Erythroblast (primary cell): ENCODE results near the gene HP1BP3.

Experiments
- DNase-seq, 2 experiments: peaks; one replicate each; lab custom pipeline; 2025; lab: John Stamatoyannopoulos, UW
- GATA1 ChIP-seq: IDR thresholded peaks from 2 replicates; pipeline ENCODE4 v1.6.1; 2011; ENCODE audit warnings: low read depth, mild to moderate bottlenecking, control low read depth, low read length, moderate library complexity
- POLR2A ChIP-seq: IDR thresholded peaks from 2 replicates; pipeline ENCODE4 v1.6.1; 2011; ENCODE audit warnings: mild to moderate bottlenecking, low read length

Gene HP1BP3

DNA sequence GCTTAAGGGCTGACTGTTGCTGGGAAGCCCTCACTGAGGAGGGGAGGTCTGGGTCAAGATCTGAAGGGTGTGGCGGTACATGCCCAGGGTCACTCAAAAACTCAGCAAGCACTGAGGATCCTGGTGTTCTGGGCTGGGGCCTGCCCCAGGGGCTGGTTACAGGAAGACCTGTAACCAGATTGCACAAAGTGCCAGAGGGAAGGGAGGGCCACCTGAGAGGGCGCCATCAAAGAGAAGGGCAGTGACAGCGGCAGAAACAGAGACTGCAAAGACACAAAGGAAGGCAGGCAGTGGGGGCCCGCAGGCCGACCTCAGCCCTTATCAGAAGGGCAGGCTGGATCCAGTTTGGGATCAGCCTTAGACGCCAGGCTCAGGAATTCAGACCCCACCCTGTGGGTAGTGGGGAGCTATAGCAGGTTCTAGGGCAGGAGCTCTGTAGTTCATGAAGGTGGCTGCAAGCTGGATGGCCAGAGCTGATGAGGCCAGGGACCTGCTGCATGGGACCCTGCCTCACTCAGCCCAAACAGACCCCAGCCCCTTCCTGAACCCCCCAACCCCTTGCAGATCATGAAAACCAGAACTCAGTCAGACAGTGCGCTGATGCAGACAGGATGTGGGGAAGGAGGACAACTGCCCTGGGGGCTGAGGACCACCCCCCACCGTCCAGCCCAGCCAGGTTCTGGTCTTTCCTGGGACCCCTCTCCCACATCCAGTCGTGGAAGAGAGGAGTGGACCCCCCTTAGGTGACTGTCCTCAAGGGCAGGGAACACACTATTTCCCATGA lies 58.5 kb downstream of the HP1BP3 start:
- DNase-seq = no peak
- no peak for TF ChIP-seq GATA1
- no peak for TF ChIP-seq POLR2A

- peak; percentile 30 to 43 for DNase-seq
- TF ChIP-seq GATA1 (no peak), POLR2A (no peak)
These were observed 59.3 kb downstream of the HP1BP3 start for GRCh38 chr1:20727746-20728316.

DNA sequence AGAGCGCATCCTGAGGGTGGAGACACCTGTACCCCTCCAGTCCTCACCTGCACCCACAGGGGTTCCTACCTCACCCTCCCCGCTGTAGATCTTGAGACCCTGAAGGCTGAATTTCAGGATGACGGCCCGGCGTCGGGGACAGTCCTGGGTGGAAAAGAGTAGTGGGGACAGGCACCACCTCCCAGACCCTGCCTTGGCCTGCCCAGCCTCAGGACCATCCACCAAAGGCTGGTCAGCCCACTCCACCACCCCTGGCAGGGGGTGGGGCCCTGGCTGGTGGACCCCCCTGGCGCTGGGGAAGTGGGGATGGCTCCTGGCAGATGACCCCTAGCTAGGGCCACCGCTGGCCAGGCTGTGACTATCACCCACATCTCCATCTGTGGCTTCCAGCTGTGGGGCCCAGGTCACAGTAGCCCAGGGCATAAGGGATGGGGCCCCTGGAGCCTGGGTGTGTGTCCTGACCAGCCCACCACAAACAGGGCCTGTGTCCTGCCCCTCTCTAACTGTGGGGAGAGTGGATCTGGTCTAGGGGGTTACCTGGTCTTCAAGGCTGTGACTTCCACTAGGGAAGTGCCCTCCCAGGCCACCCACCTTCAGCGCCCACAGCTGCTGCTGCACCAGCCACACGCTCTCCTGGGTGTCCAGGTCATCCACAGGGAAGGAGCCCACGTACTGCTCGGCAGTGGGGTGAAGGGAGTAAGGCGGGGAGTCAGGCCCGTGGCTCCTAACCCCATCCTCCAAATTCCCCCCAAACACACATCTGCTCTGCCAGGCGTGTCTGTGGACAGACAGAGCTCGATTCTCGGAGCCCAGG lies 60.0 kb downstream of the HP1BP3 start:
- DNase-seq = no peak
- no peak for TF ChIP-seq POLR2A
- TF ChIP-seq GATA1 = no peak

DNA sequence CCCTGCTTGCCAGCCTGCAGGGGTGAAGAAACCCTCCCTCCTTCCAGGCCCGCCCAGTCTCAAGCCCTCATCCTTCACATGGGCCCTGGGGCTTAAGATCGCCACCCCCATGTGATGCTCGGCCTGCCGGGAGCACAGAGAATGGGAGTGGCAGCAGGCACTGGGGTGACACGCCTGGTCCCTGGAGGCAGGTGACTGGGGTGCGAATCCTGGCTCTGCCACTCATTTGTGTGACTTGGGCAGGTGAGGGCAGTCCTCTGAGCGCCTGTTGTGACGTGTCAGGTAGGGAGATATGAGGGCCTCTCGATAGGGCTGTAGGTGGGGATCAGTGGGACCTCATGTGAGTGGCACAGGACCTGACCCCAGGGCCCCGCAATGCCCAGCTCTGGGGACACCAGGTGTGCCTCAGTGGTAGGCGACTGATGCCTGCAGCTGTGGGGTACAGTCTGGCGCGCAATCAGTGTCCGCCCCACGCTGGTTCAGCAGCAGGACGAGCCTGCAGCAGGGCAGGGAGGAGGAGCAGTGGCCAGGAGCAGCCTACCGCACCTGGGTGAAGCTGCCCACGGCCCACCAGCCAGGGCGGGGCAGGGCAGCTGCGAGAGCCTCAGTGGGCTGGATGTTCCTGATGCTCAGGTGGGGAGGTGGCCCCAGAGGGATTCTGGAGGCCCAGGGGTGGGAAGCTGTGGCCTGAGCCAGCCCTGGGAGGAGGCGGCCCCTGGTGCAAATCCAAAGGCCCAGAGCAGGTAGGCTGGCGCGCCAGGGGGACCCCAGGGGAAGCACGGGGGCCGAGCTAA lies 60.8 kb downstream of the HP1BP3 start:
- DNase-seq = no peak
- TF ChIP-seq POLR2A = no peak
- no peak for TF ChIP-seq GATA1

GRCh38 chr1:20725189-20726117 lies 61.7 kb downstream of the HP1BP3 start:
- TF ChIP-seq GATA1 (no peak), POLR2A (no peak)

DNA sequence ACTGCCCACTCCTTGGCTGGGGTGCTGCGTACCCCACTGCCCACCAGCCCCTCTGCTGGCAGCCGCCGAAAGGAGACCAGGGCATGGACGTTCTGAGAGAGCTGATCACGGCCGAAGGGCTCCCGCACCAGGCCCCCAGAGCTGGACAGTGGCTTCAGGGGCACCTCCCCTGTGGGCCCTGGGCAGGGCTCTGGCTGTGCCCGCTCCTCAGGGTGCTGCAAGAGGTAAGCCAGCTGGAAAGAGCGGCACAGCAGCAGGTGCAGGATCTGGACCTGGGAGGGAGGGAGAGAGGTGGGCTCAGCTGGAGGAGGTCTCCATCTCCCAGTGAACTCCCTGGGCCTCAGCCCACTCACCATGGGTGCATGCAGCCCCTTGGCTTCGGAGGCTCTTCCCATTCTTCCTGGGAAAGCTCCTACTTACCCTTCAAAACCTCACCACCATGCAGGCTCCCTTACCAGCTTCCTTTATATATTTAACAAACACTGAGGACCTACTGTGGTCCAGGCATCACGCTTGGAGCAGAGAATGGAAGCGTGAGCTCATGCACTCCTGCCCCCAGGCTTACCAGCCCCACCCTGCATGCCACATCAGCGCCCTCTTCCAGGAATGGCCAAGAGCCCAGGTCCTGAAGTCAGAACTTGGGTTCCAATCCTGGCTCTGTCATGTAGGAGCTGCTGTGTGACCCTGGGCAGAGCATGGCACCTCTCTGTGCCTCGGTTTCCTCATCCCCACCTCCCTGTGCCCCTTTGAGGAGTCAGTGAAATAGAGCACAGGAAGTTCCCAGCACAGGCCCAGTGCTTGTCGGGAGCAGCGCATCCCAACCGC lies 62.5 kb downstream of the HP1BP3 start:
- no peak for DNase-seq
- TF ChIP-seq POLR2A (no peak), GATA1 (no peak)

More at GRCh38 chr1:20725189-20726117, 61.7 kb downstream of the HP1BP3 start:
- peak in 1 of 2 experiments; percentile 20 for DNase-seq

DNA sequence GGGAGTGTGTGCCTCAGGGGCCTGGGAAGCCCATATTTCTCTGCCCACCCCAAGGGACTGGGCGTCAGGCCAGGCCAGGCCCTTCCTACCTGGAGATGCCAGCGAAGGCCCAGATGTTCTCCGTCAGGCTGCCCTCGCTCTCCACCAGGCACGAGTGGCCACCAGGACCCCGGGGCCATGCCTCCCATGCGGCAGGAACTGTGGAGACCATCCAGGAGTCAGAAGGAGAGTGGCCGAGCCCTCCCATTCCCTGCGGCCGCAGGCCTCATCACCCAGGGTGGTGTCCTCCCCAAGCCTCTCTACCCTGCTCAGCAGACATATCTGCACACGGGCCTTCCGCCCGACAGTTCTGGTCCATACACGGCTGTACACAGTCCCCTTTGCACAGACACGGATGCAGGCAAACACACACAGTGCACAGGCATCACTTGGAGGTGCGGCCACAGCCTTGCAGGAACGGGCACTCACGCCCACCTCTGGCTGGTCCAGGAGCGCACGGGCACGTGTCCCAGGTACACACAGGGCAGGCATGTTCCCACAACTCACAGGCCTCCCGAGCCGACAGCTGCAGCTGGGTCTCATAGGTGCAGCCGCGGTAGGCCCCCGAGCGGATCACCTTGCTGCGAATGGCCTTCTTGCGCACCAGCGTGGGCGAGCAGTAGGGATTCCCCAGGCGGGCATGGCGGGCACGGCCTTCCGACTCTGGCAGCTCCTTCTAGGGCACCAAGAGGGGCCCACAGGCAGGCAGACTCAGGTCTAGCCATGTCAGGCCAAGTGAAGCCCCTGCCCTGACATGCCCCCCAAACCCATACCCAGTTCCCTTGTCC lies 63.4 kb downstream of the HP1BP3 start:
- TF ChIP-seq GATA1 = no peak
- TF ChIP-seq POLR2A = no peak
- DNase-seq = no peak

DNA sequence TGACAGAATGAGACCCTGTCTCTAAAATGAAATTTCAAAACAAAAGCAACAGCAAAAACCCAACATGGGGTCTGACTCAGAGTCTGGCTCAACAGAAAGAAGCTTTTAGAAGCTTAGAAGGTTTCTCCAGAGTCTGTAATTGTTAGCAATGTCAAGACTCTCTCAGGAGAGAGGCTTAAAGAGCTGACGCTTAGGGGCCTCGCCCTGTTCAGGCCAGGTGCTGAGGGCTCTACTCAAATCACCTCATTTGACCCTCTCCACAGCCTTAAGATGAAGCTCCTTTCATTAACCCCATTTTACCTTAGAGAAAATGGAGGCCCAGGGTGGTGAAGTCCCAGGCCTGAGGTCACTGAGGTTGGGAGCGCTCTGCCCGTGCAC lies 64.0 kb downstream of the HP1BP3 start:
- DNase-seq = no peak
- TF ChIP-seq POLR2A = no peak
- TF ChIP-seq GATA1 = no peak

DNA sequence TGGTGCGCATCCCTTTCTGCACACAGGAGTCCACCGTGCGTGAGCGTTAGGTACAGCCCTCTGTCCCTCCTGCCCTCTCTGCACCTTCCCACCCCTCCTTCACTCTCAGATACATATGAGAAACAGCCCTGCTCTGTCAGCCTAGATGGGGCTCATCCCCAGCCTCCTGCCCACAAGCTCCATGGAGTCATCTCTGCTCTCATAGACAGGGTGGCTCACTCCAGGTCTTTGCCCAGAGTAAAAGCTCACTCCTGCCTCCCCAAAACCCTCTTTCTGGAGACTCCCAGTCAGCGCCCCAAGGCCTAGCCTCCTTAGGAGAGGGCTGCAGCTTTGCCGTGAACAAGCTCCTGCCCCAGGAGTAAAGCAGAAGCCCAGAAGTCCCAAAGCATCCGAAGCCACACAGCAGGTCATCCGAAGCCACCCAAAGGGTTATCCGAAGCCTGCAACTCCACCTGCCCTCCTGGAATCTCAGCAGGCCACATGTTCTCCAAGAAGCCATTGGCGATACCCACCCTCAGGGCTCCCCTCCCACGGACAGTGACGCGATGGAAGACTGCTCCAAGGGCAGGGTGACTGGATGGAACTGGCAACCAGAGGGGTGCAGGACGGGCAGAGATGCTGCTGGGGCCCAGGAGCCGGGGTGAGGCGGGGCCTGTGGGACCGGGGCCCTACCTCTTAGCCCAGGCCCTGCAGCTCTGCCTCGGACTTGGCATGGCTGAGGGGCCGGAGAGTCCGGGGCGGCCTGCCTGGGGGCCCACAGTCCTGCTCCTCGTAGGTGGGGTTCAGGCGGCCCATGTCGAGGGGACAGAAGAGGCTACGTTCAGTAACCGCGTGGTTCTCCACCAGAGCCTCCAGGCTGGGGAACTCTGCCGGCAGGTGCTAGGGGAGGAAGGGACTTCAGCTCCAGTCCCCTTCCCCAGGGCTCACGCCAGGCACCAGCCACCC lies 65.7 kb downstream of the HP1BP3 start:
- DNase-seq = no peak
- no peak for TF ChIP-seq GATA1

DNA sequence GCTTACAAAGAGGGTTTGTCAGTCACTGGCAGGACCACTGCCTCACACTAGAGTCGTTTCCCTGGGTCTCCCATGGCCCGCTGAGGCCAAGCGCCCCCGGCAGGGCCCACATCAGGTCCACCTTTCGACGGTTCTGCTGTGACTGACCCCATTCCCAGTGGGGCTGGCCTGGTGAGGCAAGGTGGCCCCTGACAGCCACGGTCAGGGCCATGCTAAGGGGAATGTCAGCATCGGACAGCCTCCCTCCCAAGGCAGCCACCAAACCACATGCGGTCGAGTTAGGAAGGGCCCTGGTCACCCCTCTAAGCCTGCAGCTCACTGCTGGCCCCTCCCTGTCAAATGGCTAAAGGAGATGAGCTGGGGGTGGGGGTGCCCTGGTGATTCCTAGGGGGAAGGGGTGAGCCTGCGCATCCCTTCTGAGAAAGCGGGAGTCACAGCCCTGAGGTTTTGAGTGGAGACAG lies 66.4 kb downstream of the HP1BP3 start:
- DNase-seq = no peak
- no peak for TF ChIP-seq POLR2A
- TF ChIP-seq GATA1 = no peak
